Measurements from ENCODE around the gene PRSS21.

DNA sequence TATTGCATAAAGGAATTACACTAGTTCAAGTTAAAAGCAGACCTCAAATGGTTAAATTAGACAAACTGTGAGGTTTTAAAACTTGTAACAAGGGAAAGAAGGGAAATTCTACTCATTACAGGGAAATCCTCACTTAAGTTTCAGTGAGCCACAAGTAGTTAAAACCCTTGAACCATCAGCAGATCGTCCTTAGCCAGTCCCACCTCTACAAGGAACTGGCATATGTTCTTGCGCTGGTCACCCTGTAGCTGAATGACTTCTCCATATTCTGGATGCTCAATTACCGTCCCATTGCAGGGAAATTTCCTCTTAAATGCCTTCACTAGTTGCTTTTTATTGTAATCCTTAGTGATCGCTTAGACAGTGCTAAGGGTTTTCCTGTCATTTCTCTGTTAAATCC is 5.5 kb downstream of the PRSS21 start:
- TF ChIP-seq EZH2 (IDR thresholded peaks at IDR 0.05; ENCODE audit: insufficient read depth, poor library complexity, severe bottlenecking): no peak
- TF ChIP-seq EZH2phosphoT487 (IDR thresholded peaks at IDR 0.05; ENCODE audit: insufficient read depth, low read depth): no peak
